Central memory CD4-positive, alpha-beta T cell (primary cell): ENCODE data around the gene SLC25A15.
"Not testable (repeated sequence)": the region's sequence is repeated elsewhere in the genome, so short reads cannot be mapped to it uniquely, and the experiment has no call there.

ENCODE experiments used
- DNase-seq: peaks from one replicate; pipeline ENCODE4 v3.0.0; 2022

Gene SLC25A15

DNA sequence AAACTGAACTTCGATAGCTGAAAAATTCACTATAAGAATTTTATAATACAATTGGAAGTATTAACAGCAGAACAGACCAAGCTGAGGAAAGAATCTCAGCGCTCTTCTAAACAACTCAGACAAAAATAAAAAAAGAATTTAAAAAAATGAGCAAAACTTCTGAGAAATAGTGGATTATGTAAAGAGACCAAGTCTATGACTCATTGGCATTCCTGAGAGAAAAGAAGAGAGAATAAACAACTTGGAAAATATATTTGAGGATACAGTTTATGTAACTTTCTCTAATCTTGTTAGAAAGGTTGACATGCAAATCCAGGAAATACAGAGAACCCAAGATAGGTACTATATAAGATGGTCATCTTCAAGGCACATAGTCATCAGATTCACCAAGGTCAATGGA is 25.4 kb downstream of the SLC25A15 start:
- no peak for DNase-seq

DNA sequence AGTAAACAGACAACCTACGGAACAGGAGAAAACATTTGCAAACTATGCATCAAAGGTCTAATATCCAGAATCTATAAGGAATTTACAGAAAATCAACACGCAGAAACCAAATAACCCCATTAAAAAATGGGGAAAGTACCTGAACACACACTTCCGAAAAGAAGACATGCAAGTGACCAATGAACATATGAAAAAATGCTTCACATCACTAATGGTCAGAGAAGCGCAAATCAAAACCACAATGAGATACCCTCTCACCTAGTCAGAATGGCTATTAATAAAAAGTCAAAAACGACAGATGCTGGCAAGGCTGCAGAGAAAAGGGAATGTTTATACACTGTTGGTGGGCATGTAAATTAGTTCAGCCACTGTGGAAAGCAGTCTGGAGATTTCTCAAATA is 29.5 kb downstream of the SLC25A15 start:
- DNase-seq = no peak

DNA sequence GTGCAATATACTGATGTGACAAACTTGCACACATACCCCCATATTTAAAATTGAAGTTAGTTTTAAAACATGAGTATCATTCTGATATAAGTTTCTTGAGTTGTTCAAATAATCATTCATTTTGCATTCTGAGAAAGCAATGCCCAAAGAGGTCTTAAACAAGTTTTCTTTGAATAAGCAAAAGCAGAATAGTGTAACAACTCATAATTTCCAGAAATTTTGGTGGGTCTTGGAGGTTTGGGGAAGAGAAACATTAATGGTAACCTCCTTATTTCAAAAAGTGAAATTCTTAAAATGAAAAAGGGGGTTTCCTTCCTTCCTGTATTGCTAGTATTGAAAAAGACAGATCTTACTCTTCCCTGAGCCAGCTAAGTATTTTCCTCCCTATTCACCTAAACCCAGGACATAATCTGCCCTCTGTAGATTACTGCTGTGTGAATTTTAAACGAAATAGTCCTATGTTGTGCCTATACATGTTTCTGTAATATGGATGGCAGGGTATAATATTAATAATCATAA is 30.4 kb downstream of the SLC25A15 start:
- DNase-seq = no peak

DNA sequence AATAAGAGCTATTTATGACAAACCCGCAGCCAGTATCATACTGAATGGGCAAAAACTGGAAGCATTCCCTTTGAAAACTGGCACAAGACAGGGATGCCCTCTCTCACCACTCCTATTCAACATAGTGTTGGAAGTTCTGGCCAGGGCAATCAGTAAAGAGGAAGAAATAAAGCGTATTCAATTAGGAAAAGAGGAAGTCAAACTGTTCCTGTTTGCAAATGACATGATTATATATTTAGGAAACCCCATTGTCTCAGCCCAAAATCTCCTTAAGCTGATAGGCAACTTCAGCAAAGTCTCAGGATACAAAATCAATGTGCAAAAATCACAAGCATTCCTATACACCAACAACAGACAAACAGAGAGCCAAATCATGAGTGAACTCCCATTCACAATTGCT is 50.3 kb downstream of the SLC25A15 start:
- not testable (repeated sequence) for DNase-seq

DNA sequence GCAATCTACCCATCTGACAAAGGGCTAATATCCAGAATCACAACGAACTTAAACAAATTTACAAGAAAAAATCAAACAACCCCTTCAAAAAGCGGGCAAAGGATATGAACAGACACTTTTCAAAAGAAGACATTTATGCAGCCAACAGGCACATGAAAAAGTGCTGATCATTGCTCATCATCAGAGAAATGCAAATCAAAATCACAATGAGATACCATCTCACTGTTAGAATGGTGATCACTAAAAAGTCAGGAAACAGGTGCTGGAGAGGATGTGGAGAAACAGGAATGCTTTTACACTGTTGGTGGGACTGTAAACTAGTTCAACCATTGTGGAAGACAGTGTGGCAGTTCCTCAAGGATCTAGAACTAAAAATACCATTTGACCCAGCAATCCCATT is 51.5 kb downstream of the SLC25A15 start:
- not testable (repeated sequence) for DNase-seq
